Measurements from ENCODE around the gene TTC7B.

Gene TTC7B

GRCh38 chr14:90511795-90512328 is 304.4 kb downstream of the TTC7B start:
- Histone ChIP-seq H3K18ac (ENCODE audit: low read length) (no peak overlapping the region), H3K27me3 (ENCODE audit: insufficient read depth, low read length, poor library complexity) (no peaks in the 10 kb centered on the region), H3K23ac (ENCODE audit: low read length) (no peak overlapping the region), H3K79me1 (ENCODE audit: low read length) (no peaks in the 10 kb centered on the region), H3K79me2 (ENCODE audit: control insufficient read depth, insufficient read depth, low read length) (no peaks in the 10 kb centered on the region), H3K56ac (ENCODE audit: low read length) (no peak overlapping the region), H3K9ac (ENCODE audit: low read length) (no peak overlapping the region), H3K4me3 (ENCODE audit: low read length) (no peak overlapping the region), H4K8ac (ENCODE audit: low read depth, low read length) (no peak overlapping the region), H3K27ac (ENCODE audit: low read depth, low read length) (no peak overlapping the region), H2AK5ac (ENCODE audit: low read length) (no peak overlapping the region), H4K5ac (ENCODE audit: low read length) (no peak overlapping the region), H2BK120ac (ENCODE audit: low read depth, low read length) (no peak overlapping the region), H3K4ac (ENCODE audit: low read depth, low read length) (no peak overlapping the region), H2BK5ac (ENCODE audit: low read length) (no peak overlapping the region), H3K4me1 (ENCODE audit: control insufficient read depth, low read depth, low read length) (no peaks in the 10 kb centered on the region), H3K4me2 (ENCODE audit: low read length) (no peak overlapping the region), H3K36me3 (ENCODE audit: control insufficient read depth, insufficient read depth, low read length) (no peaks in the 10 kb centered on the region), H2BK15ac (replicated peaks; ENCODE audit: low read depth) (no peak overlapping the region)
- DNase-seq = no peak
- WGBS (ENCODE audit: extremely low coverage, insufficient coverage, low lambda C conversion rate) = no CpG with 5 or more reads among the region's 9 CpGs

GRCh38 chr14:90511252-90511651 is 305.0 kb downstream of the TTC7B start:
- Histone ChIP-seq H3K27ac (ENCODE audit: low read depth, low read length) (no peak overlapping the region), H3K4me3 (ENCODE audit: low read length) (no peak overlapping the region), H3K23ac (ENCODE audit: low read length) (no peak overlapping the region), H3K18ac (ENCODE audit: low read length) (no peak overlapping the region), H3K4ac (ENCODE audit: low read depth, low read length) (no peak overlapping the region), H2BK15ac (replicated peaks; ENCODE audit: low read depth) (no peak overlapping the region), H3K9ac (ENCODE audit: low read length) (no peak overlapping the region), H3K4me1 (ENCODE audit: control insufficient read depth, low read depth, low read length) (no peaks in the 10 kb centered on the region), H3K79me1 (ENCODE audit: low read length) (no peaks in the 10 kb centered on the region), H3K56ac (ENCODE audit: low read length) (no peak overlapping the region), H2AK5ac (ENCODE audit: low read length) (no peak overlapping the region), H2BK5ac (ENCODE audit: low read length) (no peak overlapping the region), H2BK120ac (ENCODE audit: low read depth, low read length) (no peak overlapping the region), H4K5ac (ENCODE audit: low read length) (no peak overlapping the region), H3K4me2 (ENCODE audit: low read length) (no peak overlapping the region), H4K8ac (ENCODE audit: low read depth, low read length) (no peak overlapping the region), H3K27me3 (ENCODE audit: insufficient read depth, low read length, poor library complexity) (no peaks in the 10 kb centered on the region), H3K36me3 (ENCODE audit: control insufficient read depth, insufficient read depth, low read length) (no peaks in the 10 kb centered on the region), H3K79me2 (ENCODE audit: control insufficient read depth, insufficient read depth, low read length) (no peaks in the 10 kb centered on the region)
- no peak for DNase-seq
- no CpG with 5 or more reads among the region's 4 CpGs for WGBS (ENCODE audit: extremely low coverage, insufficient coverage, low lambda C conversion rate)

GRCh38 chr14:90510159-90510558 is 306.1 kb downstream of the TTC7B start:
- Histone ChIP-seq H3K79me2 (ENCODE audit: control insufficient read depth, insufficient read depth, low read length) (no peaks in the 10 kb centered on the region), H4K8ac (ENCODE audit: low read depth, low read length) (no peak overlapping the region), H3K9ac (ENCODE audit: low read length) (no peak overlapping the region), H3K79me1 (ENCODE audit: low read length) (no peaks in the 10 kb centered on the region), H3K36me3 (ENCODE audit: control insufficient read depth, insufficient read depth, low read length) (no peaks in the 10 kb centered on the region), H3K23ac (ENCODE audit: low read length) (no peak overlapping the region), H2BK120ac (ENCODE audit: low read depth, low read length) (no peak overlapping the region), H3K18ac (ENCODE audit: low read length) (no peak overlapping the region), H3K27me3 (ENCODE audit: insufficient read depth, low read length, poor library complexity) (no peaks in the 10 kb centered on the region), H3K4ac (ENCODE audit: low read depth, low read length) (no peak overlapping the region), H2BK15ac (replicated peaks; ENCODE audit: low read depth) (no peak overlapping the region), H3K4me3 (ENCODE audit: low read length) (no peak overlapping the region), H3K27ac (ENCODE audit: low read depth, low read length) (no peak overlapping the region), H4K5ac (ENCODE audit: low read length) (no peak overlapping the region), H2BK5ac (ENCODE audit: low read length) (no peak overlapping the region), H2AK5ac (ENCODE audit: low read length) (no peak overlapping the region), H3K4me2 (ENCODE audit: low read length) (no peak overlapping the region), H3K4me1 (ENCODE audit: control insufficient read depth, low read depth, low read length) (no peaks in the 10 kb centered on the region), H3K56ac (ENCODE audit: low read length) (no peak overlapping the region)
- WGBS (ENCODE audit: extremely low coverage, insufficient coverage, low lambda C conversion rate) = no CpG with 5 or more reads among the region's 9 CpGs
- no peak for DNase-seq

GRCh38 chr14:90509403-90509802 is 306.8 kb downstream of the TTC7B start:
- no peak overlapping the region for H4K5ac ChIP-seq (ENCODE audit: low read length)
- no peak overlapping the region for H3K4me3 ChIP-seq (ENCODE audit: low read length)
- no peak overlapping the region for H3K23ac ChIP-seq (ENCODE audit: low read length)
- H3K4me1 ChIP-seq (ENCODE audit: control insufficient read depth, low read depth, low read length) = no peaks in the 10 kb centered on the region
- no peak overlapping the region for H3K18ac ChIP-seq (ENCODE audit: low read length)
- WGBS (ENCODE audit: extremely low coverage, insufficient coverage, low lambda C conversion rate) = no CpG with 5 or more reads among the region's 5 CpGs
- H3K36me3 ChIP-seq (ENCODE audit: control insufficient read depth, insufficient read depth, low read length) = no peaks in the 10 kb centered on the region
- no peak for DNase-seq
- H3K79me1 ChIP-seq (ENCODE audit: low read length) = no peaks in the 10 kb centered on the region
- H3K9ac ChIP-seq (ENCODE audit: low read length) = no peak overlapping the region
- H2BK15ac ChIP-seq (replicated peaks; ENCODE audit: low read depth) = no peak overlapping the region
- H2BK5ac ChIP-seq (ENCODE audit: low read length) = no peak overlapping the region
- no peak overlapping the region for H4K8ac ChIP-seq (ENCODE audit: low read depth, low read length)
- H3K56ac ChIP-seq (ENCODE audit: low read length) = no peak overlapping the region
- H3K27ac ChIP-seq (ENCODE audit: low read depth, low read length) = no peak overlapping the region
- H3K79me2 ChIP-seq (ENCODE audit: control insufficient read depth, insufficient read depth, low read length) = no peaks in the 10 kb centered on the region
- no peak overlapping the region for H2AK5ac ChIP-seq (ENCODE audit: low read length)
- no peaks in the 10 kb centered on the region for H3K27me3 ChIP-seq (ENCODE audit: insufficient read depth, low read length, poor library complexity)
- no peak overlapping the region for H2BK120ac ChIP-seq (ENCODE audit: low read depth, low read length)
- no peak overlapping the region for H3K4me2 ChIP-seq (ENCODE audit: low read length)
- H3K4ac ChIP-seq (ENCODE audit: low read depth, low read length) = no peak overlapping the region

GRCh38 chr14:90508536-90509254 is 307.5 kb downstream of the TTC7B start:
- H3K23ac ChIP-seq (ENCODE audit: low read length) = no peak overlapping the region
- no peak overlapping the region for H3K27ac ChIP-seq (ENCODE audit: low read depth, low read length)
- H3K27me3 ChIP-seq (ENCODE audit: insufficient read depth, low read length, poor library complexity) = no peaks in the 10 kb centered on the region
- no peaks in the 10 kb centered on the region for H3K36me3 ChIP-seq (ENCODE audit: control insufficient read depth, insufficient read depth, low read length)
- no peak overlapping the region for H3K4me2 ChIP-seq (ENCODE audit: low read length)
- H3K4me1 ChIP-seq (ENCODE audit: control insufficient read depth, low read depth, low read length) = no peaks in the 10 kb centered on the region
- no peak overlapping the region for H4K8ac ChIP-seq (ENCODE audit: low read depth, low read length)
- no peak overlapping the region for H2AK5ac ChIP-seq (ENCODE audit: low read length)
- H3K9ac ChIP-seq (ENCODE audit: low read length) = no peak overlapping the region
- H3K18ac ChIP-seq (ENCODE audit: low read length) = no peak overlapping the region
- no peak overlapping the region for H3K4me3 ChIP-seq (ENCODE audit: low read length)
- H2BK5ac ChIP-seq (ENCODE audit: low read length) = no peak overlapping the region
- no peak for DNase-seq
- no peaks in the 10 kb centered on the region for H3K79me2 ChIP-seq (ENCODE audit: control insufficient read depth, insufficient read depth, low read length)
- no peak overlapping the region for H3K56ac ChIP-seq (ENCODE audit: low read length)
- H3K4ac ChIP-seq (ENCODE audit: low read depth, low read length) = no peak overlapping the region
- no peaks in the 10 kb centered on the region for H3K79me1 ChIP-seq (ENCODE audit: low read length)
- no CpG with 5 or more reads among the region's 21 CpGs for WGBS (ENCODE audit: extremely low coverage, insufficient coverage, low lambda C conversion rate)
- H2BK15ac ChIP-seq (replicated peaks; ENCODE audit: low read depth) = no peak overlapping the region
- no peak overlapping the region for H2BK120ac ChIP-seq (ENCODE audit: low read depth, low read length)
- H4K5ac ChIP-seq (ENCODE audit: low read length) = no peak overlapping the region

GRCh38 chr14:90508036-90508435 is 308.2 kb downstream of the TTC7B start:
- Histone ChIP-seq H2BK5ac (ENCODE audit: low read length) (no peak overlapping the region), H3K56ac (ENCODE audit: low read length) (no peak overlapping the region), H4K8ac (ENCODE audit: low read depth, low read length) (no peak overlapping the region), H3K23ac (ENCODE audit: low read length) (no peak overlapping the region), H2BK15ac (replicated peaks; ENCODE audit: low read depth) (no peak overlapping the region), H3K27ac (ENCODE audit: low read depth, low read length) (no peak overlapping the region), H3K27me3 (ENCODE audit: insufficient read depth, low read length, poor library complexity) (no peaks in the 10 kb centered on the region), H3K4ac (ENCODE audit: low read depth, low read length) (no peak overlapping the region), H3K4me2 (ENCODE audit: low read length) (no peak overlapping the region), H3K4me1 (ENCODE audit: control insufficient read depth, low read depth, low read length) (no peaks in the 10 kb centered on the region), H3K9ac (ENCODE audit: low read length) (no peak overlapping the region), H3K79me1 (ENCODE audit: low read length) (no peaks in the 10 kb centered on the region), H2AK5ac (ENCODE audit: low read length) (no peak overlapping the region), H3K18ac (ENCODE audit: low read length) (no peak overlapping the region), H3K36me3 (ENCODE audit: control insufficient read depth, insufficient read depth, low read length) (no peaks in the 10 kb centered on the region), H4K5ac (ENCODE audit: low read length) (no peak overlapping the region), H3K4me3 (ENCODE audit: low read length) (no peak overlapping the region), H2BK120ac (ENCODE audit: low read depth, low read length) (no peak overlapping the region), H3K79me2 (ENCODE audit: control insufficient read depth, insufficient read depth, low read length) (no peaks in the 10 kb centered on the region)
- WGBS (ENCODE audit: extremely low coverage, insufficient coverage, low lambda C conversion rate) = no CpG with 5 or more reads among the region's 9 CpGs
- no peak for DNase-seq
